Calu3 (cell line): Measurements from ENCODE around the gene PLXNA2. TPM values are rescaled to one million over a fixed set of nuclear protein-coding genes. Genes with fewer than 3 reads are reported as not detected.

ENCODE experiments used
- BruUV-seq: library from RNA; stranded (reverse); fragments of 400-500 nt; replicated peaks from 2 replicates; lab custom pipeline; 2021; lab: Mats Ljungman, UMichigan
- CTCF ChIA-PET: fragments of 300-600 bp; sonication (Branson Sonifier 250); formaldehyde crosslinking; loops from one replicate; lab custom pipeline; 2022; ENCODE audit warnings: antibody characterized with exemption; lab: Charles Lee
- DNase-seq: peaks from one replicate; pipeline ENCODE4 v3.0.0; 2022
- H3K27ac Mint-ChIP-seq: one replicate; pipeline ENCODE4 v1.8.0; 2022; ENCODE audit warnings: mixed read lengths; ENCODE audit not compliant: unreplicated experiment
- H3K27me3 Mint-ChIP-seq: one replicate; pipeline ENCODE4 v1.8.0; 2022; ENCODE audit warnings: mixed read lengths; ENCODE audit not compliant: unreplicated experiment
- H3K36me3 Mint-ChIP-seq: one replicate; pipeline ENCODE4 v1.8.0; 2022; ENCODE audit warnings: mild to moderate bottlenecking, moderate library complexity, mixed read lengths; ENCODE audit not compliant: insufficient read depth, unreplicated experiment
- H3K4me1 Mint-ChIP-seq: one replicate; pipeline ENCODE4 v1.8.0; 2022; ENCODE audit warnings: mild to moderate bottlenecking, low read depth, mixed read lengths; ENCODE audit not compliant: unreplicated experiment
- H3K4me3 Mint-ChIP-seq: one replicate; pipeline ENCODE4 v1.8.0; 2022; ENCODE audit warnings: mild to moderate bottlenecking, low read depth, moderate library complexity, mixed read lengths; ENCODE audit not compliant: unreplicated experiment
- H3K9me3 Mint-ChIP-seq: one replicate; pipeline ENCODE4 v1.8.0; 2022; ENCODE audit warnings: low read depth, mixed read lengths; ENCODE audit not compliant: unreplicated experiment
- CTCF ChIP-seq: fragments of 200-600 bp; IDR thresholded peaks from one replicate; pipeline ENCODE4 v1.8.0; 2022; ENCODE audit warnings: antibody characterized with exemption; ENCODE audit not compliant: unreplicated experiment
- intact Hi-C: fragments of 100-400 bp; cut with micrococcal nuclease; formaldehyde crosslinking; loops from one replicate; pipeline ENCODE4 v1.10.0; 2022; ENCODE audit not compliant: unreplicated experiment
- total RNA-seq: library from RNA; stranded (reverse); gene quantifications from 2 replicates; pipeline ENCODE4 v1.2.3, GENCODE V29; 2022

Gene PLXNA2
- total RNA-seq, 1 experiment from 2014 or later = 16.2 TPM

GRCh38 chr1:208213786-208214185 lies 30.4 kb downstream of the PLXNA2 start:
- no peaks in the 10 kb centered on the region for H3K27me3 Mint-ChIP-seq
- no peak overlapping the region for H3K4me3 Mint-ChIP-seq
- DNase-seq = no peak
- H3K36me3 Mint-ChIP-seq = no peaks in the 10 kb centered on the region
- H3K4me1 Mint-ChIP-seq = no peaks in the 10 kb centered on the region
- CTCF ChIA-PET = interaction anchor here (0.6 to 1.0 kb wide), 3 partner anchors 7 to 192 kb away, joined by 3 to 6 read pairs (median 3); no protein-coding TSS in a partner anchor
- peaks cover 2% of the 10 kb centered on the region for H3K9me3 Mint-ChIP-seq
- H3K27ac Mint-ChIP-seq = no peak overlapping the region
- BruUV-seq = no TSS peak
- no peak for TF ChIP-seq CTCF
- intact Hi-C loops = no loop called here

- no peaks in the 10 kb centered on the region for H3K27me3 Mint-ChIP-seq
- DNase-seq = no peak
- TF ChIP-seq CTCF = no peak
- CTCF ChIA-PET = interaction anchor here (0.6 to 1.0 kb wide), 3 partner anchors 41 to 191 kb away, joined by 3 to 6 read pairs (median 4); no protein-coding TSS in a partner anchor
- BruUV-seq = no TSS peak
- intact Hi-C loops = no loop called here
- H3K9me3 Mint-ChIP-seq = peaks cover 2% of the 10 kb centered on the region
- no peak overlapping the region for H3K27ac Mint-ChIP-seq
- H3K36me3 Mint-ChIP-seq = no peaks in the 10 kb centered on the region
- H3K4me1 Mint-ChIP-seq = peaks cover 3% of the 10 kb centered on the region
- no peak overlapping the region for H3K4me3 Mint-ChIP-seq
Observed at GRCh38 chr1:208212893-208213292, 31.3 kb downstream of the PLXNA2 start.

- DNase-seq = no peak
- Mint-ChIP-seq H3K4me1 (peaks cover 10% of the 10 kb centered on the region), H3K27ac (no peak overlapping the region), H3K9me3 (peaks cover 2% of the 10 kb centered on the region), H3K36me3 (no peaks in the 10 kb centered on the region), H3K4me3 (no peak overlapping the region), H3K27me3 (no peaks in the 10 kb centered on the region)
- CTCF ChIA-PET = no interaction called here
- intact Hi-C loops = no loop called here
- TF ChIP-seq CTCF = no peak
- BruUV-seq = no TSS peak
Observed at GRCh38 chr1:208211921-208212843, 32.0 kb downstream of the PLXNA2 start.

- BruUV-seq = no TSS peak
- Mint-ChIP-seq H3K27ac (no peak overlapping the region), H3K4me1 (peaks cover 10% of the 10 kb centered on the region), H3K36me3 (no peaks in the 10 kb centered on the region), H3K9me3 (no peaks in the 10 kb centered on the region), H3K27me3 (no peaks in the 10 kb centered on the region), H3K4me3 (no peak overlapping the region)
- intact Hi-C loops = no loop called here
- CTCF ChIA-PET = interaction anchor here (0.6 to 0.7 kb wide), 2 partner anchors 15 to 55 kb away, joined by 4 to 6 read pairs; no protein-coding TSS in a partner anchor
- no peak for TF ChIP-seq CTCF
- DNase-seq = no peak
Observed at GRCh38 chr1:208209896-208210589, 34.1 kb downstream of the PLXNA2 start.
